ENCODE measurements around the gene GPRIN1.

GPRIN1 gene
- 1.5 reads per million for total RNA-seq

- DNase-seq = peak; percentile 27
Observed at GRCh38 chr5:176609724-176610434, at the start of gene GPRIN1. Gene GPRIN1, minus strand, starts transcription at chr5:176610156. Its CDS starts 10,322 bp downstream, at chr5:176599834.

GRCh38 chr5:176659512-176659839, 49.5 kb upstream of the GPRIN1 start:
- DNase-seq = no peak

- no peak for DNase-seq
Observed at GRCh38 chr5:176658817-176659511, 49.0 kb upstream of the GPRIN1 start.

DNA sequence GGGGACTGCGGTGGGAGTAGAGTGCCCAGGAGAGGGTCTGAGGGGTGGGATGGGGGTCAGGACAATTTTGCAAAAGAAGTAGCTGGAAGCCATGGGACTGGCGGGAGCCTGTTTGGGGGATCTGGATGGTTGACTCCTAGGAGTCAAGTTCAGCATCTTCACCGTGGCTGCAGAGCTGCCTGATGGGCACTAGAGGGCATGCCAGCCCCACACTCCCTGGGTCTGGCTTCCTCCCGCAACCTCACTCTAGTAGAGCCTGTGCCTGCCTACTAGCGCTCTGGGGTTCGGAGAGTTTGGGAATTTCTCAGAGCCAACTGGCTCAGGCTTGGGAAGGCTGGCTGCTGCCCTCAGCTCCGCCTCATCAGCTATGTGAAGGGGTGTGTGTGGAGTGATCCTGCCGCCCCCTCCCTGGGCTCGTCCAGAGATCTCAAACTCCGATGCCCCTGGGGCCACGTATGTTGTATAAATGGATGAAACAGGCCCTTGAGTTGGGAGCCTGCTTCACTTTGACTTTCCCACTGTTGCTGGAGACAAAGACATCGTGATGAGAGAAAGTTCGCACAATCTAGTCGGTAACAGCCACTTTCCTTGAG, 48.1 kb upstream of the GPRIN1 start:
- DNase-seq = peak; percentile 55

- no peak for DNase-seq
Observed at GRCh38 chr5:176656467-176656990, 46.6 kb upstream of the GPRIN1 start.

DNA sequence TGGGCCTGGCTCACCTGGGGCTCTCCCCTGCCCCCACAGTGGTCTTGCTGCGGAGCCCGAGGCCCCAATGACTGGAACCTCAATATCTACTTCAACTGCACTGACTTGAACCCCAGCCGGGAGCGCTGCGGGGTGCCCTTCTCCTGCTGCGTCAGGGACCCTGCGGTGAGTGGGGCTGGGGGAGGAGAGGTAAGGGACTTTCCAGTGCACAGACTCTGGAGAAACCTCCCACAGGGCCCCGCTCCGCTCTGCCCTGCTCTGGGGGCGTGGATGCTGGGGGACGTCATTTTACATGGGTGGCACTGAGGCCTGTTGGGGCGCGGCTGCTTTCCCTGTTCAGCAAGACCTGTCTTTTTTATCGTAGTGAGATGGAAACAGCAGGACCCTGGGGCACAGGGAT, 44.9 kb upstream of the GPRIN1 start:
- no peak for DNase-seq

- DNase-seq = no peak
Observed at GRCh38 chr5:176653401-176654385, 43.7 kb upstream of the GPRIN1 start.

DNA sequence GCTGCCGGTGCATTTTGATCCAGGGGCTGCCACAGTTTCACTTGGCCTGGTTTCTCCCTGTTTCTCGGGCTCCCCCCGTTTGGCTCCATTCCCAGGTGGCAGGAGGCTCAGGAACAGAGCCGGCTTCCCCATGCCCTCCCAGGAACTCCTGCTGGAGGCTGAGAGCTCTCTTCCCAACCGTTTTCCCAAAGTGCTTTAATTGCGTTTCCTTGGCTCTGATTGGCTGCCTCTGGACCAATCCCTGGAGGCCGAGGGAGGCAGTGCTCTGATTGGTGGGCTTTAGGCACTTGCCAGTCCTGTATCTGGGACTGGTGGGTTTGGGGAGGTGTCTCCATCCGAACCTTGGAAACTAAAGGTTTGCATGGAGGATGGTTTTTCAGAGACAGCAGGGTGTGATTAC, 42.2 kb upstream of the GPRIN1 start:
- no peak for DNase-seq

DNA sequence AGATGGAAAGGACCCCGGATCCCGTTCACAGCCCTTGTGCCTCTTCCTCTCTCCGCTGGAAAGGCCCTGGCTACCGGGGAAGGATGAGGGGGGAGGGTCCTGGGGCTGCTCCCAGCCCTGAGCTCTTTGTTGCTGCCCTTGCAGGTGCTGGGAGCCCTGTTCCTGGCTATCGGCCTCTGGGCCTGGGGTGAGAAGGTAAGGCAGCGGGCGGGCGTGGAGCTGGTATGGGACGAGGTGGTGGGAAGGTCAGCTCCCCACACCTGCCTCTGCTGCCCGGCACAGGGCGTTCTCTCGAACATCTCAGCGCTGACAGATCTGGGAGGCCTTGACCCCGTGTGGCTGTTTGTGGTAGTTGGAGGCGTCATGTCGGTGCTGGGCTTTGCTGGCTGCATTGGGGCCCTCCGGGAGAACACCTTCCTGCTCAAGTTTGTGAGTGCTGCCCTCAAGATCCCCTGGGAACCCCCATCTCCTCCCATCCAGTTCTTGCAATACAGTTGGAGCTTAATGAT, 41.6 kb upstream of the GPRIN1 start:
- no peak for DNase-seq

GRCh38 chr5:176650354-176650884, 40.5 kb upstream of the GPRIN1 start:
- no peak for DNase-seq

GRCh38 chr5:176648474-176649194, 38.7 kb upstream of the GPRIN1 start:
- no peak for DNase-seq

DNA sequence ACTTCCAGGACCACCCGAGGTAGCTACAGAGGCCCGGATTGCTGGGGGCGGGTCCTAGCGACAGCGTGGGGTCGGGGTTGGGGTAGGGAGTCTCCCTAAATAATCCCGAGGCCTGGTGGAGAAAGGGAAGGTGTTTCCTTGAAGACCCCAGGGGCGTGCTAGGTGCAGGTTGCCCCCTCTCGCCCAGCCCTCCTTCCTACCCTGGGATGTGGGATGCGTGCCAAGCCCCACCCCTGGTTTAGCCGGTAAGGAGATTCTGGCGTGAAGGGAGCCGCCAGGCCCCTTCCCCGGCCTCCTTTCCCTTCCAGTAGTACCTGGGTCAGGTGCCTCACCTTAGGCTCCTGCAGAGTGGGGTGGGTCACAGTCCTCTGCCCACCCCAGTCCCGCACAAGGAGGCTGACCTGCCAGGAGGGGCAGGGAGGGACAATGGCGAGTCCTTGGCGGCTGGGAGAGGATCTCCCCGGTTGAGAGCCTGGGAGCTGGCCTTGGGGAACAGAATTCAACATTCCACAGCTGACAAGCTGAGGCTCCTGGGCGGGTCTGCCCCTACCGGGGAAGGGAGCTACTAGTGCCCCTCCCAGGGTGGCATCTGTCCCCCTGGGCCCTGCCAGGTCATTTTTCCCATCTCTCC, 38.0 kb upstream of the GPRIN1 start:
- DNase-seq = no peak

DNA sequence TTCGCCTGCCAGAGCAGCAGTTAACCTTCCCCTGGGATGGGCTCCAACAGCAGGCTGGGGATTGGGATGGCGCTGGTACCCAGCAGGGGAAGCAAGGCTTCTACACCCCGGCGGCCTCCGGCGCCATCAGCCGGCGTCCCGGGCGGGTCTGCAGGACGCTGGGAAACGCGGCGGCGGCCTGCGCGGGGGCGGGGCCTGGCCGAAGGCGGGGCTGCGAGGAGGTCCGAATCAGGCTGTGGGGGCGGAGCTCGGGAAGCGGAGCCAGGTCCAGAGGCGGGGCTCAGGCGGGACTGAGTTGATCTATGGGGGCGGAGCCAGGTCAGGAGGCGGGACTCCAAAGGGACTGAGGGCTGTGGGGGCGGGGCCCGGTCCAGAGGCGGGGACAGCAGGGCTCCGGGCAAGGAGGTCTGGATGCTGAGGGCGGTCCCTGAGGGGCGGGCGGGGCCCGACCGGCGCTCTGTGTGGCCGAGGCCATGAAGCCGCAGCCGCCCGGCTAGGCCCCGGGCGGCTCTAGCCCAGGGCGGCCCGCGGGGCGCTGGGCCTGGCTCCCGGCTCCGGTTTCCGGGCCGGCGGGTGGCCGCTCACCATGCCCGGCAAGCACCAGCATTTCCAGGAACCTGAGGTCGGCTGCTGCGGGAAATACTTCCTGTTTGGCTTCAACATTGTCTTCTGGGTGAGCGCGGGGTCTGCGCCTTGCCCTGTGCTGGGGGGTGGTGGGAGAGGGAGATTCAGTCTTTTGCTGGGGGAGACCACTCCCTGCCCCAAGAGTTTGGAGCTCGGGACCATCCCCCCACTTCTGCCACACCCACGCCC, 37.3 kb upstream of the GPRIN1 start, which contains the start of gene TSPAN17:
Gene TSPAN17 (plus strand): TSS at position 455 of the 813 bp plus-strand sequence. CDS start 132 bp downstream, at position 587.
- peak; percentile 96 for DNase-seq

DNA sequence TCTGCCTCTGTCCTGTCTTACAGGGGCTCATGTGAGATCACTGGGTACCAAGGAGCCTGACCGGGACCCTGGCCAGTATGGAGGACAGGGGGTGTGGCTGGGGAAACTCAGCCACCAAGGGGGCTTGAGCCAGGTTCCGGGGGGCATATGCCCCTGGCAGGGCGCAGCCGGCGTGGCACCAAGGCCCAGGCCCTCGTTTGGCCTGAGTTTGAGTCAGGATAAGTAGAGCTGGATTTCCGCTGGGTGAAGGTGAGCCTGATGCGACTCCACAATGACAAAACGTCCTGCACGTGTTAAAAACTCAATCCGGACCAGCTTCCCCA, 36.7 kb upstream of the GPRIN1 start:
- no peak for DNase-seq

- DNase-seq = no peak
Observed at GRCh38 chr5:176646049-176646706, 36.2 kb upstream of the GPRIN1 start.

DNA sequence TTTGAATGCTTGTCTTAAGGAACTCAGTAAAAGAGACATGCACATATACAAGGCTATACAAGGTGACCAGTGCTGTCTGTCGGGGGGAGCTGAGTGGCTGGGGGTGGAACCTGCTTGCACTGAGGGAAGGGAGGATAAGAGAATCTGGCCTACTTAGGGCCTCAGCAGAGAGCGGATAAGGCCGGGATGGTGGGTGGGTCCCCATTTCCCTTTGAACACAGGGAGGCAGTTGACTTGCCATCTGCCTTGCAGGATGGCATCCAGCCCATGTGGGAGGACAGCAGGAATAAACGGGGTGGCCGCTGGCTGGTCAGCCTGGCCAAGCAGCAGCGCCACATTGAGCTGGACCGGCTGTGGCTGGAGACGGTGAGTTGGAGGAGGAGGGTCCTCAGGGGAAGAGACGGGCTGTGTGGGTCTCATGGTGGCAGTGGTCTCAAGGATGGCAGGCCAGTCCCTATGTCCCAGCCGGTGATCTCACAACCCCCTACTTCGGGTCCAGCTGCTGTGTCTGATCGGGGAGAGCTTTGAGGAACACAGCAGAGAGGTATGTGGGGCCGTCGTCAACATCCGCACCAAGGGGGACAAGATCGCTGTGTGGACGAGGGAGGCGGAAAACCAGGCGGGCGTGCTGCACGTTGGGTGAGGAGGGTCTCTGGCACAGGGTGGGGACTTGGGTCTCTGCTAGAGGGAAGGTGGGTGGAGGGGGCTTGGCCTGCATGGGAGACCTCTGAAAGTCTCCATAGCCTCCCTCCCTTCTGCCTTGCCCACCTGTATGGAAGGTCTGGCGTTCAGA, 35.1 kb upstream of the GPRIN1 start:
- no peak for DNase-seq

GRCh38 chr5:176644294-176644693, 34.3 kb upstream of the GPRIN1 start:
- DNase-seq = no peak

DNA sequence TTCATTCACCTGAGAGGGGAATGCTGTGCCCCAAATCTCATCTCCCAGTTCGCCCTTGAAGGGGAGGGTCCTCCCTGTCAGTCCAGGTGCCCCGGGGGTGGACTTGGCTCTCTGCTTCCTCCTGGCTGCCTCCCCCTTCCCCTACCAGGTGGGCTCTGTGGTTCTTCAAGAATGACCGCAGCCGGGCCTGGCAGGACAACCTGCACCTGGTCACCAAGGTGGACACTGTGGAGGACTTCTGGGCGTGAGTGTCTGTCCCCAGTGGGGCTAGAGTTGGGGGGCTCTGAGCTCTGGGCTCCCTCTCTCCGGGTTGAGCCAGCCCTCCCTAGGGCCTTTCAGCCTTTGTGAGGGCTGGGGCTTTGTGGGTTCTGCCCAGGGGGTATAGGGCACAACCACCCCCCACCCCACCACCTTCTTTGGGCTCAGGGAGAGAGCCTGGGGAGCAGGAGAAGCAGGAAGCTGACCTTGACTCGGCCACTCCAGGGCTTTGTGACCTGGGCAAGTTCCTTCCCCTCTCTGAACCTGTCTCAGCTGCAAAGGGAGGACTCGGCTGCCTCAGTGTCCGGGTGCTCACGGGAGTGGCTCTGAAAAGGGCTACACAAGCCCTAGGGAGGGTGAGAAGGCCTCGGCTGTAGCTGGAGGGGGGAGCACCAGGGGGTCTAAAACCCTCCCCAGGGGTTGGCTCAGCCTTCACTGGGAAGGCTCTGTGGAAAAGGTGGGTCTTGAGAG, 33.7 kb upstream of the GPRIN1 start:
- no peak for DNase-seq
